GM12878 (cell line): ENCODE results near the gene S100A6. TPM values are rescaled to one million over a fixed set of nuclear protein-coding genes. Genes with fewer than 3 reads are reported as not detected.

Experiments used
- ATAC-seq: fragments of 200-7000 bp; cut with Tn5 transposase; 3 replicates; pipeline ENCODE4 v1.9.1; 2020; ENCODE audit warnings: mild to moderate bottlenecking, moderate library complexity
- BruUV-seq: library from RNA; stranded (reverse); fragments of 400-500 nt; replicated peaks from 2 replicates; lab custom pipeline; 2021; lab: Mats Ljungman, UMichigan
- CTCF ChIA-PET: fragments of 300-600 bp; sonication (Branson Sonifier 250); formaldehyde crosslinking; extraction: SDS; loops from one replicate; lab custom pipeline; 2021; ENCODE audit warnings: inconsistent platforms; lab: Yijun Ruan, JAX
- POLR2A ChIA-PET: fragments of 350-600 bp; formaldehyde crosslinking; extraction: SDS; loops from one replicate; lab custom pipeline; 2021; ENCODE audit warnings: inconsistent platforms; lab: Charles Lee
- RAD21 ChIA-PET: fragments of 300-600 bp; sonication (Branson Sonifier 250); formaldehyde crosslinking; loops from one replicate; lab custom pipeline; 2023; ENCODE audit warnings: antibody characterized with exemption; ENCODE audit not compliant: unreplicated experiment; lab: Charles Lee
- SMC1A ChIA-PET: fragments of 300-600 bp; sonication (Branson Sonifier 250); formaldehyde crosslinking; loops from one replicate; lab custom pipeline; 2023; ENCODE audit not compliant: unreplicated experiment, uncharacterized antibody; lab: Charles Lee
- DNase-seq: peaks from one replicate; pipeline ENCODE4 v3.0.0-alpha.2; 2011; ENCODE audit warnings: low read depth, low spot score
- FAIRE-seq: peaks from 3 replicates; lab custom pipeline; 2011; peaks lifted over from hg19 to GRCh38; lab: Jason Lieb, UNC
- H2AFZ ChIP-seq: 2 replicates; pipeline ENCODE4 v1.6.0; 2011; ENCODE audit warnings: low read depth, low read length, control low read depth; ENCODE audit not compliant: control insufficient read depth
- H3K27ac ChIP-seq: 2 replicates; pipeline ENCODE4 v1.5.1; 2011; ENCODE audit warnings: control low read depth; ENCODE audit not compliant: control insufficient read depth, insufficient read depth
- H3K27me3 ChIP-seq, 2 experiments: replicated peaks in 1 of 2; 2 replicates each; pipeline versions ENCODE4 v1.6.0 to v1.6.1; 2011; ENCODE audit warnings: low read length in 1 of 2; ENCODE audit not compliant: control insufficient read depth in 2 of 2, insufficient read depth in 2 of 2
- H3K36me3 ChIP-seq, 2 experiments: 2 replicates each; pipeline ENCODE4 v1.5.1; 2011; ENCODE audit warnings: low read length in 1 of 2; ENCODE audit not compliant: control insufficient read depth in 2 of 2, insufficient read depth in 2 of 2
- H3K4me1 ChIP-seq: 2 replicates; pipeline ENCODE4 v1.6.1; 2011; ENCODE audit warnings: mild to moderate bottlenecking, low read length, moderate library complexity, mixed read lengths; ENCODE audit not compliant: control insufficient read depth, insufficient read depth
- H3K4me2 ChIP-seq: 2 replicates; pipeline ENCODE4 v1.6.0; 2011; ENCODE audit warnings: control low read depth; ENCODE audit not compliant: control insufficient read depth, insufficient read depth
- H3K4me3 ChIP-seq: fragments of 200-600 bp; sonication (generic); 2 replicates; pipeline ENCODE4 v1.5.1; 2016
- H3K79me2 ChIP-seq: 2 replicates; pipeline ENCODE4 v1.6.0; 2011; ENCODE audit warnings: low read length; ENCODE audit not compliant: control insufficient read depth, insufficient read depth
- H3K9ac ChIP-seq: 2 replicates; pipeline ENCODE4 v1.8.0; 2011; ENCODE audit warnings: low read length, control low read depth, mixed read lengths; ENCODE audit not compliant: control insufficient read depth, insufficient read depth
- H3K9me3 ChIP-seq: replicated peaks from 3 replicates; pipeline ENCODE4 v1.5.1; 2011; ENCODE audit warnings: mild to moderate bottlenecking, low read length; ENCODE audit not compliant: control insufficient read depth, insufficient read depth
- H4K20me1 ChIP-seq: 2 replicates; pipeline ENCODE4 v1.6.0; 2011; ENCODE audit not compliant: control insufficient read depth, insufficient read depth
- BHLHE40 ChIP-seq, 2 experiments: fragments of 450-650 bp in 1 of 2; IDR thresholded peaks; 2 replicates each; pipeline ENCODE4 v1.6.1; 2011 to 2017; ENCODE audit warnings: low read depth in 2 of 2, borderline replicate concordance in 1 of 2, improper control_type of control experiment in 1 of 2, low read length in 1 of 2, mild to moderate bottlenecking in 1 of 2
- GABPA ChIP-seq: IDR thresholded peaks from 2 replicates; pipeline ENCODE4 v1.6.1; 2014; ENCODE audit warnings: antibody characterized with exemption, low read depth, mild to moderate bottlenecking, inconsistent platforms
- HCFC1 ChIP-seq: fragments of 150-350 bp; IDR thresholded peaks from 2 replicates; pipeline ENCODE4 v1.6.1; 2014; ENCODE audit warnings: low read length
- IKZF1 ChIP-seq: fragments of 450-650 bp; conservative IDR thresholded peaks from 2 replicates; pipeline ENCODE4 v1.6.1; 2017; ENCODE audit warnings: antibody characterized with exemption, mild to moderate bottlenecking
- IKZF2 ChIP-seq, 2 experiments: fragments of 450-650 bp; IDR thresholded peaks; 2 replicates each; pipeline ENCODE4 v1.6.1; 2017; ENCODE audit warnings: mild to moderate bottlenecking in 2 of 2, moderate library complexity in 2 of 2
- NR2C2 ChIP-seq: IDR thresholded peaks from 2 replicates; pipeline ENCODE4 v1.6.1; 2011; ENCODE audit warnings: borderline replicate concordance, low read depth; ENCODE audit not compliant: control insufficient read depth, insufficient read length
- NRF1 ChIP-seq: conservative IDR thresholded peaks from 2 replicates; pipeline ENCODE4 v1.6.1; 2011; ENCODE audit warnings: mild to moderate bottlenecking, low read depth, low read length, improper control_type of control experiment
- POU2F2 ChIP-seq: IDR thresholded peaks from 3 replicates; pipeline ENCODE4 v1.6.1; 2011; ENCODE audit warnings: low read depth, mild to moderate bottlenecking, low read length, borderline replicate concordance
- RAD21 ChIP-seq: IDR thresholded peaks from 2 replicates; pipeline ENCODE4 v1.6.1; 2011; ENCODE audit warnings: mild to moderate bottlenecking, low read depth, low read length, moderate library complexity; ENCODE audit not compliant: insufficient read depth
- SMARCA5 ChIP-seq: fragments of 450-650 bp; IDR thresholded peaks from 2 replicates; pipeline ENCODE4 v1.6.1; 2017; ENCODE audit warnings: mild to moderate bottlenecking
- SMC3 ChIP-seq: IDR thresholded peaks from 2 replicates; pipeline ENCODE4 v1.6.1; 2011; ENCODE audit warnings: low read length, improper control_type of control experiment, borderline replicate concordance
- SPI1 ChIP-seq: IDR thresholded peaks from 2 replicates; pipeline ENCODE4 v1.6.1; 2011; ENCODE audit warnings: low read depth, mild to moderate bottlenecking, low read length, moderate library complexity, borderline replicate concordance; ENCODE audit not compliant: insufficient read depth
- STAT3 ChIP-seq: IDR thresholded peaks from 2 replicates; pipeline ENCODE4 v1.6.1; 2011; ENCODE audit warnings: low read depth, low read length, improper control_type of control experiment
- YY1 ChIP-seq: IDR thresholded peaks from 2 replicates; pipeline ENCODE4 v1.6.1; 2011; ENCODE audit warnings: low read depth, mild to moderate bottlenecking, low read length
- ZNF384 ChIP-seq: IDR thresholded peaks from 2 replicates; pipeline ENCODE4 v1.6.1; 2012; ENCODE audit warnings: low read depth, mild to moderate bottlenecking, low read length, improper control_type of control experiment, borderline replicate concordance
- WGBS: methylation state at CpG from one replicate; pipeline ENCODE4 v1.1.6; 2016; ENCODE audit warnings: low lambda C conversion rate; ENCODE audit not compliant: insufficient replicate concordance, insufficient coverage; ENCODE audit errors: missing lambda C conversion rate; 5-methylcytosine and 5-hydroxymethylcytosine counted together
- in situ Hi-C: fragments of 300-500 bp; cut with MboI; formaldehyde crosslinking; loops from 9 replicates; pipeline ENCODE4 v1.14.3; 2018; ENCODE audit warnings: mixed read lengths
- intact Hi-C: fragments of 100-400 bp; cut with micrococcal nuclease; formaldehyde crosslinking; loops from one replicate; pipeline ENCODE4 v1.14.2; 2022; ENCODE audit not compliant: unreplicated experiment
- polyA plus RNA-seq, 11 experiments: library from polyadenylated mRNA; depleted of rRNA in 4 of 11; unstranded in 6 of 11; stranded (reverse) in 5 of 11; fragments of >200 nt; fragmentation: Nextera tagmentation in 4 of 11; fragmentation: Illumina TruSeq in 1 of 11; extraction: Ambion mirVana in 4 of 11; extraction: Trizol in 1 of 11; gene quantifications; 1 replicate in 1 of 11; 2 replicates in 10 of 11; pipeline versions ENCODE4 v1.2.1 to v1.2.3, GENCODE V29; 2011 to 2016; ENCODE audit warnings: inconsistent platforms in 2 of 11, missing spikeins in 2 of 11, low read depth in 1 of 11
- total RNA-seq, 4 experiments: library from RNA; depleted of rRNA in 3 of 4; stranded (reverse); fragments of >200 nt in 3 of 4; fragmentation: Illumina TruSeq in 1 of 4; extraction: Trizol in 1 of 4; gene quantifications; 2 replicates each; pipeline versions ENCODE4 v1.2.1 to v1.2.3, GENCODE V29; 2013 to 2021
- TF ChIP-seq, protein P1 (sequence below): fragments of 150-350 bp; IDR thresholded peaks from 2 replicates; pipeline ENCODE4 v1.6.1; 2014; ENCODE audit warnings: mild to moderate bottlenecking, low read depth, low read length
- TF ChIP-seq, protein P2 (sequence below), 3 experiments: IDR thresholded peaks in 2 of 3; conservative IDR thresholded peaks in 1 of 3; 2 replicates each; pipeline ENCODE4 v1.5.1; 2011; ENCODE audit warnings: low read depth in 3 of 3, low read length in 3 of 3, mild to moderate bottlenecking in 3 of 3, control low read depth in 2 of 3, moderate library complexity in 2 of 3, inconsistent platforms in 1 of 3, mixed read lengths in 1 of 3; ENCODE audit not compliant: control insufficient read depth in 2 of 3, insufficient read depth in 1 of 3; ENCODE audit errors: extremely low read depth in 1 of 3
- TF ChIP-seq, protein P3 (sequence below): fragments of 450-650 bp; IDR thresholded peaks from 2 replicates; pipeline ENCODE4 v1.6.1; 2017; ENCODE audit warnings: mild to moderate bottlenecking, low read depth, inconsistent platforms; ENCODE audit not compliant: poor library complexity, severe bottlenecking

Gene S100A6
- total and polyA plus RNA-seq, 10 of the 15 experiments (the other 5 are each of a cell fraction or from before 2014, with no cell fraction given), result 7.2 to 121 (median 45.7) TPM

DNA sequence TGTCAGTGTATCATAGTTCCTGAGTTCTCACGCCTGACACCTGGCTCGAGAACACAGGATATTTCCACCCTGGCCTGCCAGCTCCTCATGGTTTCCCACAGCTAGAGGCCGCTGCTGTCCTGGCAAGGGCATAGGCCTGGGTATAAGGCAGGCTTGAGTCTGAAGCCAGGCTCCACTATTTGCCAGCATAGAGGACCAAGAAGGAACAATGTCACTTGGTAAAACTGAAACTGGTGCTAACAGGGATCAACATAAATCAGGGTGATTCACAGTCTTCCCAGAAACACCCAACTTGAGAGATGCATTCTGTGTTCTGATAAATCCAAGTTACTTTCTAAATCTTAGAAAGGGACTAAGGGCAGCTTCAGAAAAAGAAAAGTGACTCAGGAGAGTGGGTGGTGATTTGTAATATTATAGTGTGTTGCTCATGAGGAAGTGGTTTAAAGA is 36.8 kb upstream of the S100A6 start:
- H4K20me1 ChIP-seq, result no peaks in the 10 kb centered on the region
- POLR2A ChIA-PET, result interaction anchor here (0.6 to 1.8 kb wide), 9 partner anchors 11 to 104 kb away, joined by 3 to 11 read pairs (median 3); partner anchors contain the start of genes CHTOP and S100A6
- no peak overlapping the region for H3K4me2 ChIP-seq
- no peak for TF ChIP-seq POU2F2
- TF ChIP-seq, protein P1, sequence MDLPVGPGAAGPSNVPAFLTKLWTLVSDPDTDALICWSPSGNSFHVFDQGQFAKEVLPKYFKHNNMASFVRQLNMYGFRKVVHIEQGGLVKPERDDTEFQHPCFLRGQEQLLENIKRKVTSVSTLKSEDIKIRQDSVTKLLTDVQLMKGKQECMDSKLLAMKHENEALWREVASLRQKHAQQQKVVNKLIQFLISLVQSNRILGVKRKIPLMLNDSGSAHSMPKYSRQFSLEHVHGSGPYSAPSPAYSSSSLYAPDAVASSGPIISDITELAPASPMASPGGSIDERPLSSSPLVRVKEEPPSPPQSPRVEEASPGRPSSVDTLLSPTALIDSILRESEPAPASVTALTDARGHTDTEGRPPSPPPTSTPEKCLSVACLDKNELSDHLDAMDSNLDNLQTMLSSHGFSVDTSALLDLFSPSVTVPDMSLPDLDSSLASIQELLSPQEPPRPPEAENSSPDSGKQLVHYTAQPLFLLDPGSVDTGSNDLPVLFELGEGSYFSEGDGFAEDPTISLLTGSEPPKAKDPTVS, result no peak
- TF ChIP-seq RAD21, result peak; percentile 92
- no peak for TF ChIP-seq NRF1
- TF ChIP-seq STAT3, result 0 out of 2 replicates have a peak, but pooled peaks have one; percentile 37
- TF ChIP-seq, protein P2, sequence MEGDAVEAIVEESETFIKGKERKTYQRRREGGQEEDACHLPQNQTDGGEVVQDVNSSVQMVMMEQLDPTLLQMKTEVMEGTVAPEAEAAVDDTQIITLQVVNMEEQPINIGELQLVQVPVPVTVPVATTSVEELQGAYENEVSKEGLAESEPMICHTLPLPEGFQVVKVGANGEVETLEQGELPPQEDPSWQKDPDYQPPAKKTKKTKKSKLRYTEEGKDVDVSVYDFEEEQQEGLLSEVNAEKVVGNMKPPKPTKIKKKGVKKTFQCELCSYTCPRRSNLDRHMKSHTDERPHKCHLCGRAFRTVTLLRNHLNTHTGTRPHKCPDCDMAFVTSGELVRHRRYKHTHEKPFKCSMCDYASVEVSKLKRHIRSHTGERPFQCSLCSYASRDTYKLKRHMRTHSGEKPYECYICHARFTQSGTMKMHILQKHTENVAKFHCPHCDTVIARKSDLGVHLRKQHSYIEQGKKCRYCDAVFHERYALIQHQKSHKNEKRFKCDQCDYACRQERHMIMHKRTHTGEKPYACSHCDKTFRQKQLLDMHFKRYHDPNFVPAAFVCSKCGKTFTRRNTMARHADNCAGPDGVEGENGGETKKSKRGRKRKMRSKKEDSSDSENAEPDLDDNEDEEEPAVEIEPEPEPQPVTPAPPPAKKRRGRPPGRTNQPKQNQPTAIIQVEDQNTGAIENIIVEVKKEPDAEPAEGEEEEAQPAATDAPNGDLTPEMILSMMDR (IDR thresholded peaks at IDR 0.05 in 2 of 3, conservative IDR thresholded peaks at IDR 0.05 in 1 of 3; ENCODE audit: control insufficient read depth in 2 of 3, extremely low read depth in 1 of 3, insufficient read depth in 1 of 3, low read depth in 3 of 3, low read length in 3 of 3), result peak; percentile 85 to 97 (median 89)
- TF ChIP-seq IKZF1, result peak; percentile 42
- peak; percentile 77 for TF ChIP-seq SMC3
- TF ChIP-seq, protein P3, sequence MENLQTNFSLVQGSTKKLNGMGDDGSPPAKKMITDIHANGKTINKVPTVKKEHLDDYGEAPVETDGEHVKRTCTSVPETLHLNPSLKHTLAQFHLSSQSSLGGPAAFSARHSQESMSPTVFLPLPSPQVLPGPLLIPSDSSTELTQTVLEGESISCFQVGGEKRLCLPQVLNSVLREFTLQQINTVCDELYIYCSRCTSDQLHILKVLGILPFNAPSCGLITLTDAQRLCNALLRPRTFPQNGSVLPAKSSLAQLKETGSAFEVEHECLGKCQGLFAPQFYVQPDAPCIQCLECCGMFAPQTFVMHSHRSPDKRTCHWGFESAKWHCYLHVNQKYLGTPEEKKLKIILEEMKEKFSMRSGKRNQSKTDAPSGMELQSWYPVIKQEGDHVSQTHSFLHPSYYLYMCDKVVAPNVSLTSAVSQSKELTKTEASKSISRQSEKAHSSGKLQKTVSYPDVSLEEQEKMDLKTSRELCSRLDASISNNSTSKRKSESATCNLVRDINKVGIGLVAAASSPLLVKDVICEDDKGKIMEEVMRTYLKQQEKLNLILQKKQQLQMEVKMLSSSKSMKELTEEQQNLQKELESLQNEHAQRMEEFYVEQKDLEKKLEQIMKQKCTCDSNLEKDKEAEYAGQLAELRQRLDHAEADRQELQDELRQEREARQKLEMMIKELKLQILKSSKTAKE, result peak; percentile 14
- no peak for TF ChIP-seq NR2C2
- TF ChIP-seq GABPA, result no peak
- TF ChIP-seq SPI1, result peak; percentile 12; the same call in 1 of the 2 replicates
- TF ChIP-seq IKZF2 (IDR thresholded peaks at IDR 0.05), result peak; percentile 14 to 24; a peak in 1 of 4 replicates
- TF ChIP-seq BHLHE40 (IDR thresholded peaks at IDR 0.05; ENCODE audit: borderline replicate concordance in 1 of 2, low read depth in 2 of 2, low read length in 1 of 2), result 0 out of 4 replicates have a peak, but pooled peaks of 1 of the 2 experiments have one; percentile 6
- TF ChIP-seq SMARCA5, result peak; percentile 39; the same call in 1 of the 2 replicates
- TF ChIP-seq YY1, result peak; percentile 54; the same call in 1 of the 2 replicates
- 0 out of 2 replicates have a peak, but pooled peaks have one; percentile 21 for TF ChIP-seq HCFC1
- TF ChIP-seq ZNF384, result 0 out of 2 replicates have a peak, but pooled peaks have one; percentile 11
- CTCF ChIA-PET, result interaction anchor here (0.7 to 7.5 kb wide), 47 partner anchors 9 to 414 kb away, joined by 3 to 216 read pairs (median 7); partner anchors contain the start of genes CHTOP, CREB3L4, ILF2 and JTB
- H3K27me3 ChIP-seq, result no peaks in the 10 kb centered on the region
- no peak overlapping the region for H3K9ac ChIP-seq
- 0% methylated on average over 3 of the region's 3 CpGs for WGBS
- H3K36me3 ChIP-seq, result no peaks in the 10 kb centered on the region
- H3K4me1 ChIP-seq, result peaks cover 8% of the 10 kb centered on the region
- H3K9me3 ChIP-seq, result no peaks in the 10 kb centered on the region
- H3K27ac ChIP-seq, result no peak overlapping the region
- no peak overlapping the region for H3K4me3 ChIP-seq
- peak overlapping the region; percentile 56 for H2AFZ ChIP-seq
- intact Hi-C loops, result loop anchor here (1.0 to 5.0 kb wide), 2 partner anchors 45 to 100 kb away; partner anchors contain the start of gene ILF2
- in situ Hi-C loops, result no loop called here
- peak; percentile 94 for ATAC-seq
- SMC1A ChIA-PET, result interaction anchor here (0.5 to 4.0 kb wide), 33 partner anchors 9 to 406 kb away, joined by 3 to 36 read pairs (median 5); partner anchors contain the start of genes CHTOP, ILF2, S100A1 and S100A13
- no peaks in the 10 kb centered on the region for H3K79me2 ChIP-seq
- DNase-seq, result peak; percentile 37
- RAD21 ChIA-PET, result interaction anchor here (0.8 to 5.2 kb wide), 28 partner anchors 9 to 414 kb away, joined by 3 to 60 read pairs (median 6); partner anchors contain the start of genes CHTOP, NPR1, RAB13 and S100A1
- BruUV-seq, result no TSS peak
- no peak for FAIRE-seq
